ENCODE results near the gene RBMS3.
"Not testable (repeated sequence)": the region's sequence is repeated elsewhere in the genome, so short reads cannot be mapped to it uniquely, and the experiment has no call there.

RBMS3 gene

GRCh38 chr3:29440413-29441305 lies 159.8 kb downstream of the RBMS3 start:
- DNase-seq = no peak

GRCh38 chr3:29441422-29441821 lies 160.6 kb downstream of the RBMS3 start:
- DNase-seq = no peak

GRCh38 chr3:29447946-29448627 lies 167.2 kb downstream of the RBMS3 start:
- DNase-seq = no peak

- no peak for DNase-seq
Measured at GRCh38 chr3:29451920-29452319, 171.0 kb downstream of the RBMS3 start.

- DNase-seq = no peak
Measured at GRCh38 chr3:29452934-29453283, 172.0 kb downstream of the RBMS3 start.

- no peak for DNase-seq
Measured at GRCh38 chr3:29453284-29454001, 172.6 kb downstream of the RBMS3 start.

GRCh38 chr3:29454161-29454611 lies 173.3 kb downstream of the RBMS3 start:
- DNase-seq = no peak

- DNase-seq = no peak
Measured at GRCh38 chr3:29456901-29457300, 176.0 kb downstream of the RBMS3 start.

GRCh38 chr3:29463304-29463703 lies 182.4 kb downstream of the RBMS3 start:
- no peak for DNase-seq

- no peak for DNase-seq
Measured at GRCh38 chr3:29465836-29466235, 185.0 kb downstream of the RBMS3 start.

GRCh38 chr3:29466442-29466841 lies 185.6 kb downstream of the RBMS3 start:
- no peak for DNase-seq

GRCh38 chr3:29468187-29468586 lies 187.3 kb downstream of the RBMS3 start:
- no peak for DNase-seq

GRCh38 chr3:29473481-29474170 lies 192.8 kb downstream of the RBMS3 start:
- DNase-seq = not testable (repeated sequence)

GRCh38 chr3:29475305-29475840 lies 194.5 kb downstream of the RBMS3 start:
- no peak for DNase-seq

GRCh38 chr3:29475854-29476253 lies 195.0 kb downstream of the RBMS3 start:
- DNase-seq = no peak

- no peak for DNase-seq
Measured at GRCh38 chr3:29478611-29479010, 197.7 kb downstream of the RBMS3 start.

- DNase-seq = no peak
Measured at GRCh38 chr3:29481249-29481648, 200.4 kb downstream of the RBMS3 start.

GRCh38 chr3:29481969-29482767 lies 201.3 kb downstream of the RBMS3 start:
- no peak for DNase-seq

GRCh38 chr3:29484633-29485032 lies 203.8 kb downstream of the RBMS3 start:
- DNase-seq = no peak

- DNase-seq = no peak
Measured at GRCh38 chr3:29486096-29486495, 205.2 kb downstream of the RBMS3 start.

GRCh38 chr3:29486917-29487316 lies 206.0 kb downstream of the RBMS3 start:
- no peak for DNase-seq

- no peak for DNase-seq
Measured at GRCh38 chr3:29488922-29489321, 208.1 kb downstream of the RBMS3 start.

Measured in CD4-positive, alpha-beta T cell treated with Interleukin-4 for 1 hour (primary cell).